Left cardiac atrium (tissue), 4 donors: ENCODE measurements around the gene UVRAG. TPM values are rescaled to one million over a fixed set of nuclear protein-coding genes. Genes with fewer than 3 reads are reported as not detected.
"Not testable (repeated sequence)": the region's sequence is repeated elsewhere in the genome, so short reads cannot be mapped to it uniquely, and the experiment has no call there.

Experiments used
- ATAC-seq, 2 donors: fragments of 200-7000 bp; cut with Tn5 transposase; one replicate each; pipeline ENCODE4 v1.9.1; 2020; ENCODE audit warnings: mild to moderate bottlenecking in 2 of 2, moderate library complexity in 2 of 2
- DNase-seq: peaks from one replicate; pipeline ENCODE4 v3.0.0-alpha.2; 2020
- intact Hi-C, 2 donors: fragments of 100-400 bp; cut with DNase I; formaldehyde crosslinking; loops; one replicate each; pipeline versions ENCODE4 v1.14.1 to v1.15.1; 2022 to 2023
- total RNA-seq, 2 donors: library from RNA; stranded (reverse); fragmentation: NEBNext Ultra II Directional; extraction: Animal tissue kit (Norgen Biotek cat#: 25700); gene quantifications; one replicate each; pipeline ENCODE4 v1.2.1, GENCODE V29; 2021
- donor health status: DM: no; HTN: yes; CAD: no.
- donor health status: DM: no; HTN: yes; CAD: no; lungs with severe emphysema.
- donor health status: DM: yes; HTN: yes; CAD: no.
- donor health status: Dilated cardiomyopathy.

Gene UVRAG
- total RNA-seq, 2 donors from 2014 or later = 13.9 to 17.7 TPM

DNA sequence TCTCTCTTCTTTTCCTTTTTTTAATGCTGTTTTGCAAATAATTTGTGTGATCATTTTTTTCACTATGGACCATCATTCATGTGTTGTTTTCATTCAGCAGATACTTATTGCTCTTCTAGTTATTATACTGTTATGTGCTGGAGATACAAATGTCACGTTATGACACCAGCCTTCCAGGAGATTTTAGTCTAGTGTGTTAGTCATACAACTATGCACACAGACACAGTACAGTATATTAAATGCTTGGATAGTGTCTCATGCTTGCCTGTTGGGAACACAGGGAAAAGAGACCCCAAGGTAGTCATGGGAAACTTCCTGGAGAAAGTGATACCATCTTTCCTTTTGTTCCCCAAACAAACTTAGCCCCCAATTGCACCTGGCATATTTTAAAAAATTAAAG lies 116.1 kb downstream of the UVRAG start:
- DNase-seq = no peak
- intact Hi-C loops = no loop called here
- ATAC-seq = no peak

DNA sequence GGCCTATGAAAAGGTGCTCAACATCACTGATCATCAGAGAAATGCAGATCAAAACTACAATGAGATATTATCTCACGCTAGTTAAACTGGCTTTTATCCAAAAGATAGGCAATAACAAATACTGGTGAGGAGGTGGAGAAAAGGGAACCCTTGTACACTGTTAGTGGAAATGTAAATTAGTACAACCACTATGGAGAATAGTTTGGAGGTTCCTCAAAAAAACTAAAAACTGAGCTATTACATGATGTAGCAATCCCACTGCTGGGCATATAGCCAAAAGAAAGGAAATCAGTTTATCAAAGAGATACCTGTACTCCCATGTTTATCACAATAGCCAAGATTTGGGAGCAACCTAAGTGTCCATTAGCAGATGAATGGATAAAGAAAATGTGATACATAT lies 118.7 kb downstream of the UVRAG start:
- intact Hi-C loops, ATAC-seq, DNase-seq: not testable (repeated sequence)

DNA sequence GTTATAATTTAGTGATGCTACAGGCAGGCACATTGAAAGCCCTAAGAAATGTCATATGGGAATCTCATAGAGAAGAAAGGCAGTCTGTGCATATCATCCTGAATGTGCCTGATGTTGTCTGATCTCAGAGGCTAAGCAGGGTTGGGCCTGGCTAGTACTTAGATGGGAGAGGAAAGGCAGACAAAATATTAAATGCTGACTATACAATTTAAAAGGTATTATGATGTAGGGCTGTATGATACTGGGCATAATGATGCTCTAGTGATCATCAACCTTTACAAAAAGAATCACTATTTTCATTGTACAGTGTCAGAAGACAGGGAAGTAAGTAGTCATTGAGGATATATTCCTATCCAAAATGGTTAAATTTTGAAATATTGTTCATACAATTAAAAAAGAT lies 119.8 kb downstream of the UVRAG start:
- DNase-seq = no peak
- intact Hi-C loops = no loop called here
- ATAC-seq = no peak

DNA sequence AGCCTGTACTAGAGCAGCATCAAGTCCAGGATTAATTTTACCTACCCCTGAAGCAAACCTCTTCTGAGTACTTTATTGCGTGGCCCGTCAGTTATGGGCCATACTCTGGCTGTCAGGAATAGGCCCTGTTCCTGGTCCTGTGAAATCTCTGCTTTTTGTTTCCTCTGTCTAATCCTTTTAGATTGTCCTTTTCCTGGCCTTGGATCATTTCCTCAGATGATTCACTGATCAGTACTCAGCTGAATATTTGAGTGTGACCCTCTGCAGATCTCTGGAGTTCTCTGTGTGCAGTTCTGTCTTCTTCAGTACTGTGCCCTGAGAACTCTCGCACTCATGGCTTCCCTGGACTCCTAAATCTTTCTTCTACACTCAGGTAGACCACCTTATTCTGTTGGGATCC lies 123.5 kb downstream of the UVRAG start:
- DNase-seq = no peak
- intact Hi-C loops = no loop called here
- peak in 1 of 2 donors; percentile 49 for ATAC-seq

DNA sequence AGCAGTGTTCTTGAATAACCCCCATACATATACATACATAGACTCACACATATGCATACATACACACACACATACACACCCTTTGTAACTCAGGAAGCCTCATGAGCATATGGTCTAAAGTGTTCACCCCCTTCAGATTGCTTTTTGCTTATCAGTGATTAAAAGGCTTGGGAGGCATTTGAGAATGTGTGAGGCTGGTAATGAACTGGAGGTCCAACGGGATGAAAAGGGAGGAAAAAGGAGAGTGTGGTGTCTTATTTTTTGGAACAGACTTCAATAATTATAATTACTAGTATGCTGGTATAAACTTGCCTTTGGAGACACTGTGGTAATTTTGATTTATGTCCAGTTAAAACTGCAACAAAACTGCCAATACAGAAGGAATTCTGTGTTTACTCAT lies 124.5 kb downstream of the UVRAG start:
- DNase-seq (no peak), ATAC-seq (no peak)
- intact Hi-C loops = no loop called here

DNA sequence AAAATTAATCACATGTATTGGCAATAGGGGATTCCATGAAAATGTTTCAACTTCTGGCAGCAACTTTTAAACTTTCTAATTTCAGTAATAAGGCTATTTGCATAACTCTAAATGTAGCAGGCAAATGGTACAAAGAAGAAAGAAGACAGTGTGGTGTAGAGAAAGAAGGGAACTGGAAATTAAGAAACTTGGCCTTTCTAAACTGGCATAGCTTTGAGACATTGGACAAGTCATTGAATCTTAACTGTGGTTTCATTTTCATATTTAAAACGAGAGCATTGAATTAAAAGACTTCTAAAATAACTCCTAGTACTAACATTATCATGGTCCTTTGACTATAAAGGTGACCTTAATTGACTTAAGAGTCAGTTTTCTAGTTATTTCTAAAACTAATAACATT lies 125.0 kb downstream of the UVRAG start:
- no peak for ATAC-seq
- DNase-seq = no peak
- intact Hi-C loops = no loop called here

DNA sequence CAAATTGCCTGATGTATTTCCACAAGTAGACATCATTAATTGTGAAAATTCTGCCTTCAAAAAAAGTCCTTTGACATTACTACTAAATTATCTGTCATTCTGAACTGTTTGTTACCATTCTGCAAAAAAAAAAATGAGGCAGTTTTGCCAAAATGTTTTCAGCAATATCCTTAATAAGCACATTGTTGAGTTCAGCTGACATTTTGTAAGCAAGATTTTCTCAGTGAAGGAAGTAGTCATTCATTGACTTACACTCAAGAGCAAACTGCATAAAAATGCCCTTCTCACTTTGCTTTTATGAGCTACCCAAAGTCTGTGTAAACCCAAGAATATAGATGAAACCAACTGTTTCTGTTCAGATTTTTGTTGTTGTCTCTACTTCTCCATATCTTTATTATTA lies 125.9 kb downstream of the UVRAG start:
- intact Hi-C loops = no loop called here
- no peak for DNase-seq
- ATAC-seq = no peak

DNA sequence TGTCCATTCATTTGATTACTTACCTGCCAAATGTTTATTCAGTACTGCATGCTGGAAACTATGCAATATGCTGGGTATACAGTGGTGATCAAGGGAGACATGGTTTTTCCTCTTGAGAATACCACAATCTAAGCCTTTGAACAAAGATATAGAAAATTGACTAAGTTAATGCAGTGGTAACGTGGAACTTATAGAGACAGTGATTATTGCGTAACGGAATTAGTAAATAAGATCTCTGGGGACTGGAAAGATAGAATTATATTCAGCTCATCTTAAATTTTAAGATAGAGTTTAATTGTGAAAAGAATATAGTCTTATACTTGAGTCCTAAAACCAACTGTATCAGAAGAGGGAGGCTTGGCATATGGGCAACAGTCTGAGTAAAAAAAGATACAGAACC lies 129.5 kb downstream of the UVRAG start:
- intact Hi-C loops = no loop called here
- ATAC-seq = no peak
- no peak for DNase-seq

DNA sequence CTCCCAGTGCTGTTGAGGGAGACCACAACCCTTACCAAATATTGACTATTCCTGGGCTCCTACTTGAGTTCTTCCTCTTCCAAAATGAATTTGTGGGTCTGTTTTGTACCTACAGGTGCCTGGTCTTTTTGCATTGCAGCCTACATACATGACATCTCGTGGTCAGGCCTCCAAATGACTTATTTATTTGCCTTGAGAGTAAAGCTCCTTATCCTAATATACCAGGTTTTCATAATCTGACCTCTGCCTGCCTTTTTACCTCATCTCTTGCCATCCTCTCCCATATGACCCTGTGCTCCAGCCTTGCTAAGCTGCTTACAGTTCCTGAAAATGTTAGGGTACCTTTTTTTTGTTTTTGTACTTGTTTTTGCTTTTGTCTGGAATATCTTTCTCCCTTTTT lies 130.4 kb downstream of the UVRAG start:
- DNase-seq = no peak
- intact Hi-C loops = no loop called here
- no peak for ATAC-seq

DNA sequence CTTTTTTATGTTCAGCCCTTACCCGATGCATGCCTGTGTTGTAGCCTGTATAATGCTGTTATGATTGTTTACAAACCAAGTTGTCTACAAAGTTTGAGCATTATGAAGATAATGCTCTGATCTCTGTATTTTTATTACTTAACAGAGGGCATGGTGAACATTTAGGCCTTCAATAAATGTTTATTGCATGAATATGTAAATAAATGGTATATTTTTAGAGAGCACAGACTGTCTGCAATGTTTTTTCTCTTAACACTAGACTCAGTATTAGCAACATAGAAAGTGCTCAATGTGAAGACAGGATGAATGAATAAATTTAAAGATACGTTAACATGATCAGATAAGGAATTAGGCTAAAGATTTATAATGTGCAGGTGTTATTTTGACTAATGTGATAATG lies 130.9 kb downstream of the UVRAG start:
- ATAC-seq (no peak), DNase-seq (no peak)
- intact Hi-C loops = no loop called here

DNA sequence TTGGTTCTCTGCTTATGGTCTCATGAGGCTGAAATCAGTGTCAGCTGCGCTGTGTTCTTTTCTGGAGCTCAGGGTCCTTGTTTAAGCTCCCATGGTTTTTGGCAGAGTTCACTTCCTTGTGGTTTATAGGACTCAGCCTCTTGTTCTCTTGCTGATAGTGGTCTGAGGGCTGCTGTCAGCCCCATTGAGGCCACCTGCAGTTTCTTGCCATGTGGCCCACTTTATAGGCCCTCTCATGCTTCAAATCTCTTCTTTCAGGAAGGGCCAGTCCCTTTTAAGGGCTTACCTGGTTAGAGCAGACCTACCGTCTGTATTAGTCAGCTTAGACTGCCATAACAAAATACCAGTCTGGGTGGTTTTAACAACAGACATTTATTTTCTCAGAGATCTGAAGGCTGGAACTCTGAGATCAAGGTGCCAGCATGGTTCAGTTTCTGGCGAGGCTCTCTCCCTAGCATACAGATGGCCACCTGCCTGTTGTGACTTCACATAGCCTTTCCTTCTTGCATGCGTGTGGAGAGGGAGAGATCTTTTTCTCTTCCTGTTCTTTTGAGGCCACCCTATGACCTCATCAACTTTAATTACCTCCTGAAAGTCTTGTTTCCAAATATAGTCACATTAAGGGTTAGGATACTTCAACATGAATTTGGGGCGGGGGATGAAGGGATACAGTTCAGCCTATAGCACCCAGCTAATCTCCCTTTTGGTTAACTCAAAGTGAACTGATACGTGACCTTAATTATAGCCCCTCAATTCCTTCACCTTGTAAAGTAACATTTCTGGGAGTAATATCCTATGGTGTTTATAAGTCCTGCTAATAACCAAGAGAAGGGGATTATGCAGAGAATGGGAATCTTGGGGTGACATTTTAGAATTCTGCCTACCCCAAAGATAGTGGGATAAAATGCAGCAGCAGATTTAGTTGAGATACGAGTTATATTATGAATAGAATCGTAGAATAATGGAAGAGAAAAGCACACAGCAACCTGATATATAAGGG lies 131.8 kb downstream of the UVRAG start:
- ATAC-seq (peak; percentile 78 to 88), DNase-seq (no peak)
- intact Hi-C loops = no loop called here

DNA sequence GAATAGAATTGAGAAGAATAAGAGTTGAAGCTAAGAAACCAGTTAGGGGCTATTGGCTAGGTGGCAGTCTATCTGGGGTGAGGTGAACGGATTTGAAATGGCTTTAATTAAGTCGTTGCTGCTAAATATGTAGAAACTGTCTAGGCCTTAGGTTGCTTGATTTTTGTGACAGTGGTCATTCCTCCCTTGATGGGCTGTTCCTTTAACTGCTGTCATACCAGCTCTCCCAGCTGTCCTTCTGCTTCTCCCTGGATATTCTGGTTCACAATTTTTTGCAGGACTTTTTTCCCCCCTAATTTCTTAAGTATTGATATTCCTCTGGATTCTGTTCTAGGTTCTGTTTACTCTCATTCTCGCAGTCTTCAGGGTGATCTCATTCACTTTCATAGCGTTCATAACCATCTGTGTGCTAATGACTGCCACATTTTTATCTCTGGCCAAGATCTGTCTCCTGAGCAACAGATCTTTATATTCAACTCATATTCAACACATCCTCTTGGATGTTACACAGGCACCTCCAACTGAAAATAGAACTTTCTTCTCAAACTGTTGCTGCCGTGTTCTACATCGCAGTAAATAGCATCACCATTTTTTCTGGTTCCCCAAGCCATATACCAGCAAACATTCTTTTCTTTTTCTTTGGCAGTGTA lies 134.1 kb downstream of the UVRAG start:
- no peak for DNase-seq
- no peak for ATAC-seq
- intact Hi-C loops = no loop called here

DNA sequence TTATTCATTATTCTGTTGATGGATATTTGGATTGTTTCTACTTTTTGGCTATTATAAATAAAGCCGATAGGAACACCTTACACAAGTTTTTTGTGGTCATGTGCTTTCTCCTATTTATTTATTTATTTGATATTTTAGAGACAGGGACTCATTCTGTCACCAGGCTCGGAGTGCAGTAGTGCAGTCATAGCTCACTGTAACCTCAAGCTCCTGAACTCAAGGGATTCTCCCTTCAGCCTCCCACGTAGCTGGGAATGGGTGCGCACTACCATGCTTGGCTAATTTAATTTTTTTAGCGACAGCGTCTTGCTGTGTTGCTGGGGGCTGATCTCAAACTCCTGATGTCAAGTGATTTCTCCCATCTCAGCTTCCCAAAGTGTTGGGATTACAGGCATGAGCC lies 135.1 kb downstream of the UVRAG start:
- DNase-seq (no peak), ATAC-seq (no peak)
- intact Hi-C loops = no loop called here

DNA sequence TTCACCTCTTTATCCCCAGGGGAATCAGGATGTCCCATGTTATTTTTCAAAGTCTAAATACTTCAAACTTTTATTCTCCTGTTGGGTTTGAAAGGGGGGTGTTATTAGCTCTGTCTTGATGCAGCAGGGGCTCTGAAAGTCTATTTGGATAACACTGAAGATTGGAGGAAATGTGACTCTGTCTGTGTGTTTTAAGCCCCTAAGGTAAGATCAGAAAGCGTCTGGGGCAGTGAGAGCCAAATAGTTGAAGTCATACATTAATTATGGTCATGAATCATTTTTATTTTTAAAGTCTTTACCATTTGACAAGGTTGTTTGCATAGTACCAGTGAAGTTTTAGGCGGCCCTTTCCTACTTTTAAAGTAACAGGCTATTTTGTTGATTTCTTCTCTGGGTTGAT lies 139.0 kb downstream of the UVRAG start:
- no peak for DNase-seq
- peak in 1 of 2 donors; percentile 12 for ATAC-seq
- intact Hi-C loops = no loop called here

DNA sequence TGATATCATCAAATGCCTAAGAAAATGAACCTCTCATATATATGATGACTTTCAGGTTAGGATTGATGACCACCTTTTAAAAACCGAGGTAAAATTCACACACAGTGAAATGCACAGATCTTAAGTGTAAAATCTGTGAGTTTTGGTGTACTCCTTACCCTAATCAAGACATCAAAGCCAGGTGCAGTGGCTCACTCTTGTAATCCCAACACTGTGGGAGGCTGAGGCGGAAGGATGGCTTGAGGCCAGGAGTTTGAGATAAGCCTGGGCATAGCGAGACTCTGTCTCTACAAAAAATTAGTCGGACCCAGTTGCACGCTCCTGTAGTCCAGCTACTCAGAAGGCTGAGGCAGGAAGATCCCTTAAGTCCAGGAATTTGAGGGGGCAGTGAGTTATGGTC lies 140.4 kb downstream of the UVRAG start:
- no peak for DNase-seq
- intact Hi-C loops = no loop called here
- no peak for ATAC-seq

DNA sequence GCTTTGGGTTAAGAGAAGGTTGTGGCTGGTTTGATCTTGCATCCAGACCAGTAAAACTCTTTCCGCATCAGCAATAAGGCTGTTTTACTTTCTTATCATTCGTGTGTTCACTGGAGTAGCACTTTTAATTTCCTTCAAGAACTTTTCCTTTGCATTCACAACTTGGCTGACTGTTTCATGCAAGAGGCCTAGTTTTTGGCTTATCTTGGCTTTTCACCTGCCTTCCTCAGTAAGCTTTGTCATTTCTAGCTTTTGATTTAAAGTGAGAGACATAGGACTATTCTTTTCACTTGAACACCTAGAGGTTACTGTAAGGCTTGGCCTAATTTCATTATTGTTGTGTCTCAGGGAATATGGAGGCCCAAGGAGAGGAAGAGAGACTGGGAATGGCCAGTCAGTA lies 144.5 kb downstream of the UVRAG start:
- ATAC-seq = no peak
- no peak for DNase-seq
- intact Hi-C loops = no loop called here

DNA sequence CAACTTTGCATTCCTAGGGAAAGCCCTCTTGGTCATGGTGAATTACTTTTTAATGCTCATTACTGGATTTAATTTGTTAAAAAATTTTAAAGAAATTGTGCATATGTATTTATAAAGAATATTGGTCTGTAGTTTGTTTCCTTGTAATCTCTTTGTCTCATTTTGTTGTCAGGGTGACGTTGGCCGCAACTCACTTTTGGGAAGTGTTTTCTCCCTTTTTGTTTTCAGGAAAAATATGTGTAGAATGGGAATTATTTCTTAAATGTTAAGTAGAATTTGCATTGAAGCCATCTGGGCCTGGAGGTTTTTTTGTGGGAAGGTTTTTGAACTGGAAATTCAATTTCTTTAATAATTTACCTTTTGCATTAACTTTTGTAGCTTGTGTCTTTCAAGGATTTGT lies 149.1 kb downstream of the UVRAG start:
- DNase-seq (no peak), ATAC-seq (no peak)
- intact Hi-C loops = no loop called here

DNA sequence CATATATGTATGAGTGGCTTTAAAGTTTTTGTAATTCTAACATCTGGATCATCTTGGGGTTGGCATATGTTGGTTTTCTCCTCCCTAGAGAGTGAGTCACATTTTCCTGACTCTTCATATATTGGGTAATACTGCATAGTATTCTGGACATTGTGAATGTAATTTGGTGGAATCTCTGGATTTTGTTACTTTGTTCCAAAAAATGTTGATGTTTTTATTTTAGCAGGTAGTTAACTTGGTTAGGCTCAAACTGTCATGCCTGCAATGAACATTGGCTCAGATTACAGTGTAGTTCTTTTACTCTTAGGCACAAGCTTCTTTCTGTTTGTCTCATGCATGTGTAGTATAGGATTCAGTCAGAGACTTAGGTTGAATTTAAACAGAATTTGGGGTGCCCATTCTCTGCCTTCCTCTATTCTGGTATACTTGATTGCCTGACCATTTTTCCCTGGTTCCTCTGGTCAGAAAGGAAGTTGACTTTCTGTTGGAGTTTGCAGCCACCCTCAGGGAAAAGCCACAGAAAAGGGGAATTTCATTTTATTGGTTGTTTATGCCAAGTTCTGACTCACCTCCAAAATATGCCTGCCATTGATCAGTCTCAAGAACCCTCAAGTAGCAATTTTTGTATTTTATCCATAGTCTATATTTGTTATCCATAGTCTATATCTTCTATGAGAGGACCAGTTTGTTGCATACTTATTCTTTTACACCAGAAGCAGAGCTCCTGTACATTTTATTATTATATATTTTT lies 151.7 kb downstream of the UVRAG start:
- intact Hi-C loops = no loop called here
- DNase-seq = no peak
- ATAC-seq = peak in 1 of 2 donors; percentile 58

DNA sequence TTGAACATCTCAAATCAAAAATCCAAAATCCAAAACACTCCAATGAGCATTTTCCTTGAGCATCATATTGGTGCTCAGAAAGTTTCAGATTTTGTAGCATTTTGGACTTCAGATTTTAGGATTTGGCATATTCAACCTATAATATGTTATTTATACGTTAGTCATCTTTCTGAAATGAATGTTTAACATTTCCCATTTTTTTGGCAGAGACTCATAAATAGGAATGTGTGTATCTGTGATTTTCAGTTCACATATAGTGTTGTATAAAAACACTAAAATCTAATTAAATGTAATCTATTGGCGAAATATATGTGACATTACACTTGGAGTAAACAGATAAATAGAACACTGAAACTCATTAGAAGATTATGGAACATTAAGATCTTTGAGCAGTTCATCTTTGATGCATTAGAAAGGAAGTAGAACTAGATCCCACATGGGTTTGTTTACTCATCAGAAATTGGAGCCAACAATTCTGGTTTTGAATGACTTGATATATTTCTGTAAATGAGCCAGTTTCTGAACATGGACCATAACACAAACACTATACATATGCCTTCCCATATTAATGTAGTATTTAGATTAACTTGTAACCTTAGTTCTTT lies 153.1 kb downstream of the UVRAG start:
- no peak for ATAC-seq
- intact Hi-C loops = no loop called here

More for the DNA sequence above, 153.1 kb downstream of the UVRAG start:
- no peak for DNase-seq
